Esophagus (tissue), 2 donors: ENCODE data around the gene FHIT. TPM values are rescaled to one million over a fixed set of nuclear protein-coding genes. Genes with fewer than 3 reads are reported as not detected.

Experiments
- H3K27ac ChIP-seq, 2 donors: one replicate each; pipeline ENCODE4 v1.5.1; 2013; ENCODE audit warnings: low read depth in 2 of 2, mild to moderate bottlenecking in 2 of 2, inconsistent platforms in 1 of 2, low read length in 1 of 2, moderate library complexity in 1 of 2
- H3K27me3 ChIP-seq, 2 donors: one replicate each; pipeline ENCODE4 v1.6.1; 2013; ENCODE audit warnings: low read length in 2 of 2, control low read depth in 1 of 2, mild to moderate bottlenecking in 1 of 2; ENCODE audit not compliant: insufficient read depth in 2 of 2, control insufficient read depth in 1 of 2
- H3K36me3 ChIP-seq, 2 donors: one replicate each; pipeline ENCODE4 v1.6.1; 2013; ENCODE audit warnings: low read length in 1 of 2; ENCODE audit not compliant: control insufficient read depth in 2 of 2, insufficient read depth in 2 of 2
- H3K4me1 ChIP-seq, 2 donors: one replicate each; pipeline ENCODE4 v1.6.1; 2013; ENCODE audit warnings: low read length in 1 of 2; ENCODE audit not compliant: control insufficient read depth in 2 of 2, insufficient read depth in 2 of 2
- H3K4me3 ChIP-seq, 2 donors: one replicate each; pipeline ENCODE4 v1.5.1; 2013; ENCODE audit warnings: low read length in 2 of 2, mild to moderate bottlenecking in 2 of 2, low read depth in 1 of 2, moderate library complexity in 1 of 2
- H3K9me3 ChIP-seq, 2 donors: one replicate each; pipeline ENCODE4 v1.6.1; 2013; ENCODE audit warnings: mild to moderate bottlenecking in 2 of 2, low read depth in 1 of 2, low read length in 1 of 2, moderate library complexity in 1 of 2; ENCODE audit not compliant: control insufficient read depth in 2 of 2, insufficient read depth in 1 of 2
- WGBS, 2 donors: extraction: QIAGEN DNeasy Blood & Tissue Kit; methylation state at CpG; one replicate each; pipeline ENCODE4 v1.1.7; 2013; 5-methylcytosine and 5-hydroxymethylcytosine counted together
- polyA plus RNA-seq, 2 donors: library from polyadenylated mRNA; stranded (reverse); fragments of 200-250 nt; gene quantifications; one replicate each; pipeline ENCODE4 v1.2.3, GENCODE V29; 2013
- donor health status: healthy with polysubstance abuse.
- donor health status: Bipolar disorder and iron deficiency.

The FHIT gene
- polyA plus RNA-seq, 2 donors, result 3.4 to 5.0 TPM

DNA sequence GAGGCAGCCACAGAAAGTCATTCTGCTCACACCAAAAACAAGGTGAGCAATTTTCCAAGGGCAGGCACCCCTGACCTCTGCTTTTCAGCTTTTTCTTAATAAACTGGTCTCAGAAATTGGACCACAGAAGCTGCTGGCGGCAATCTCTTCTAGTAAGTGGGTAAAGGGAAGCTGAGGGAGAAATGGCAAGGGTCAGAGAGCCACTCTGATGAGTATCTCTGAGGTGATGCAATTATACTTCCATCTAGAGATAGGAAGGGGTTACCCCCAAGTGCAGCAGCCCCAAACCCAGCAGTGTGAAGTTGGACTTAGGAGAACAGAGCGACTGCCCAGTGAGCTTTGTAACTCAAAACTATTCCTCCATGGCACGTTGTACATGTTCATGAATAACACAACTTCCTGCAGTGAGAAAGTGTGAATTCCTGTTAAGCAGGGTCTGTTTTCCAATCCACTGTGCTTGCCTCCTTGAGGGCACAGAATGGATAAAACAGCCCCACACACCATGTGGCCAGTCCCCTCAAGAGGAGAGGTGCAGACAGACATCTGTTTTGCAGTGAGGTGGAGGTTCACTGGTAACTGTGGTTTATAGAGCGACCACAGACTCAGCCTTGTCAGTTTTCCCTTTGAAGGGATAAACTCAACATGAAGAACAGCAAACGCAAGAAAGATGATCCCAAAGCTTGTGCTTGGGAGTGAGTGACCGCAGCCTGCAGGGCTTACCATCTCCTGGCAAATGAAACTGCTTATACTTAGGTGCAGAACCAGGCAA lies 1518.0 kb downstream of the FHIT start:
- H3K4me3 ChIP-seq, result no peak overlapping the region
- WGBS, 2 donors, result 85 to 90% methylated on average over 6 of the region's 6 CpGs
- no peaks in the 10 kb centered on the region for H3K4me1 ChIP-seq
- no peaks in the 10 kb centered on the region for H3K36me3 ChIP-seq
- no peaks in the 10 kb centered on the region for H3K9me3 ChIP-seq
- H3K27ac ChIP-seq, result no peak overlapping the region
- no peaks in the 10 kb centered on the region for H3K27me3 ChIP-seq

DNA sequence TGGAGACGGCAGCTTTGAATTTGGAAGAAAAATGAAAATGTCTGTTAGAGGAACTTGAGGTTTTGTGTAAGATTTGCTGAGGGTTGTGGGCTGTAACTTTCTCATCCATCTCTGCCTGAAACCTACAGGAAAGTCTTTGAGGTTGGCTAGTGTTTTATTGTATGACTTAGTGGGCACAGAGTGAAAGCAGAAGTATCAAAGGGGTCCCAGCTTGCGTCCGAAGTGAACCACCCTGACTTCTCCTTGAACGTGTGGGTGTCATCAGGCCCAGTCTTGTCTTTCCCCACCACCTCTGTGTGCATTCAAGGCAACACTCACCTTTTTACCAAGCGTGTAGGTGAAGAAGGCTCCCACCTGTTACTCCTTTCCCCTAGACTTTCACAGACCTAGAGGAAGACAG lies 1519.3 kb downstream of the FHIT start:
- H3K9me3 ChIP-seq, result no peaks in the 10 kb centered on the region
- WGBS, 2 donors, result 80 to 84% methylated on average over 5 of the region's 5 CpGs

DNA sequence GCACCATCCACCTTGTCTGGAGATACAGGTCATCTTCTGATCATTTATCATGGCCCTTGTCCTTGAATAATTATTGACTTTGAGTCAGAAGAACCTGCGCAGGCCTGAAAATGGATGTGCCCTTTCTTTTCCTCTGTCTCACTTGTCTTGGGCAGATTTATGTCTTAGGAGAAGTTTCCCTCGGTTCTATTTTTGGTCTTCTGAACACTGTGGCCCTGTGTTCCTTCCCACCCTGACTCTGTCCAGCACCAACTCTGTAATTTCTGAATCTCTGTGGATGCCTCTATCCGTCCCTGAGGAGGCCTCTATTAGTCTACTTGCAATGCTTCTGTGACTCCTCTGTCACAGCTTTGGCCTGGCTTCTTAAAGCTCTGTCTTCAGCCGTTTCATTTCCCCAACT lies 1520.7 kb downstream of the FHIT start:
- Histone ChIP-seq H3K4me1 (no peaks in the 10 kb centered on the region), H3K9me3 (no peaks in the 10 kb centered on the region), H3K36me3 (no peaks in the 10 kb centered on the region), H3K4me3 (no peak overlapping the region), H3K27ac (no peak overlapping the region), H3K27me3 (no peaks in the 10 kb centered on the region)
- 82 to 84% methylated on average over 4 of the region's 4 CpGs for WGBS, 2 donors

More for the DNA sequence above, 1519.3 kb downstream of the FHIT start:
- H3K27ac ChIP-seq, result no peak overlapping the region
- no peaks in the 10 kb centered on the region for H3K4me1 ChIP-seq
- H3K36me3 ChIP-seq, result no peaks in the 10 kb centered on the region
- no peak overlapping the region for H3K4me3 ChIP-seq
- H3K27me3 ChIP-seq, result no peaks in the 10 kb centered on the region

DNA sequence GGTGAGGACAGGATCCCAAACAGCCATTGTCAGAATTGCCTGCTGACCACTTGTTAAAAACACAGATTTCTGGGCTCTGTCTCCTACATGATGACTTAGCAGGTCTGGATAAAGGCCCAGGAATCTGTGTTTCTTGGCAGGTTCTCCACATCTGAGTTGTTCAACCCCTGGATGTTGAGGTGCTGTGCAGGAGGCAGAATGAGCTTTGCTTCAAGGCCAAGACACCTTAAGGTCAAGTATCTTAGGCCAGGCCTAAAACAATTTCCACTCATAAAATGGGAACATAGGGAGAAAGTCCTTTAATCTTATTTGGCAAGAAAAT lies 1522.7 kb downstream of the FHIT start:
- no peaks in the 10 kb centered on the region for H3K4me1 ChIP-seq
- no peak overlapping the region for H3K4me3 ChIP-seq
- H3K36me3 ChIP-seq, result no peaks in the 10 kb centered on the region
- no peaks in the 10 kb centered on the region for H3K27me3 ChIP-seq
- H3K9me3 ChIP-seq, result no peaks in the 10 kb centered on the region
- no peak overlapping the region for H3K27ac ChIP-seq

DNA sequence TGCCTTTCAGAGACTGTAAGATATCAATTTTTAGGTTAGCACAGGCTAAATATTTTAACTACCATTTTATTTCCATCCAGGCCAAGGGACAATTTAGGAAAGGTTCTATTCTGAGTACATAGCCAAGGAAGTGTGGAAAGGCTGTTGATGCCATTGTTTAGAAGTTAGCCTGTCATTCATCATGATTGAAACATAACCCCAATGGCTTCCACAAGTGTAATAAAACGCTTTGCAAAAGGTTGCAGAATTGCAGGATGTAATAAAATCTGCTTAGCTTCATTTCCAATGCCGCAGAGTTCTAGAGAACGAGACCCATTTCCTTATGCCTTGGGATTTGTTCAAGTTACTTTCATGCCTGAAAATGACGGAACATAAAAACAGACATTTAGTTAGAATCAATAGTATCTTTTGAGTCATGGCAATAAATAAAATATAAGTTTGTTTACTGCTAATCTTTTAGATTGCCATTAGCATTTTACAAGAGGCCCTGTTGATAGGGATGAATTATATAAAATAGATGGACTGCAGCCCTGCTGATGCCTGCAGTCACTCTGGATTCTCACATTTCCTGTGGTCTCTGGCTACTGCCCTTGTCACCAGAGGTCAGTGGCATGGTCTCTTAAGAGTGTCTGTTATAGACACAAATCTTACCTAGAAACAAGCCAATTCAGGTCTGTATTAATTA lies 1523.2 kb downstream of the FHIT start:
- 83 to 90% methylated on average over 4 of the region's 4 CpGs for WGBS, 2 donors
- H3K9me3 ChIP-seq, result no peaks in the 10 kb centered on the region
- no peaks in the 10 kb centered on the region for H3K27me3 ChIP-seq
- no peak overlapping the region for H3K4me3 ChIP-seq
- no peaks in the 10 kb centered on the region for H3K36me3 ChIP-seq
- H3K4me1 ChIP-seq, result no peaks in the 10 kb centered on the region
- no peak overlapping the region for H3K27ac ChIP-seq

DNA sequence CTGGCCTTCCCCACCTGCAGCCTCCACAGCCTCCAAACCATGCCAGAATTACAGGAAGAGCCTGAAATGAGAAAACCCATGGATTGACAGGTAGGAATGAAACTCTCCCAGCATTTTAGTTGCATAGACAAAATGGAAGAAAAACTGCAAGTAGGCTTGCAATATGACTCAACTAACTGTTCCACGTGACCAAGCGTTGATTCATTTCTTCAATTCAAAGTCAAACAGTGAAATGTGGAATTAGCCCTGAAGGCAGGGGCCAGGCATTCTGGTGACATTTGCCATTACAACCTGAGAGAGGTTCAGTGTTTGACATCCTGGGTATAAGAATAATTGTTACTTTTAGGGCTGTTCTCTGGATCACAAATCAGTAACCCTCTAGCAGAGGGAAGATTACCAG lies 1525.0 kb downstream of the FHIT start:
- H3K4me3 ChIP-seq, result no peak overlapping the region
- H3K27me3 ChIP-seq, result no peaks in the 10 kb centered on the region
- no peaks in the 10 kb centered on the region for H3K36me3 ChIP-seq
- WGBS, 2 donors, result 71 to 81% methylated on average over 2 of the region's 2 CpGs
- no peak overlapping the region for H3K27ac ChIP-seq
- no peaks in the 10 kb centered on the region for H3K9me3 ChIP-seq
- no peaks in the 10 kb centered on the region for H3K4me1 ChIP-seq

DNA sequence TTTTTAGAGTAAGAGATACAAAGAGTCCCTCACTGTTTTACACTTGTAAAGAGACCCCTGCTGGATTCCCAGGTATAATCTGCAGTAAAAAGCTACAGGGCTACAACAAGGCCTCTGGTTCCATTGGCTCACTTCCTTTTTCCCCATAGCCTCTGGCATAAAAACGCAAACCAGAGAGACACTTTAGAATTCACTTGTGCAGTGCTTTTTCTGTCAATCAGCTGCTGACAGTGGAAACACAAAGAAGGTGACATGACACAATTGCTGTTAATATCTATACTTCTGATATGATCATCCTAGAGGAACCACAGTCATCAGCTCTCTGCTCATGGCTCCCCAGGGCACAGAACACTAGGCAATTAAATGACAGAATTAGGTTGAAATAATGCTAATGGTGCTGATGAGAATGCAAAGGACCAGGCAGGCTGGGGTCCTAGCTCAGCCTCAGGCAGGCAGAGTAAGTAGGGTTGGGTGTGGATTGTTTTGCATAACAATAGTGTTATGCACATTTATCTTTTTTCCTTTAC lies 1533.5 kb downstream of the FHIT start:
- no peak overlapping the region for H3K4me3 ChIP-seq
- no peaks in the 10 kb centered on the region for H3K9me3 ChIP-seq
- WGBS, 2 donors, result 58 to 66% methylated on average over 1 of the region's 1 CpG
- no peaks in the 10 kb centered on the region for H3K4me1 ChIP-seq
- no peak overlapping the region for H3K27ac ChIP-seq
- no peaks in the 10 kb centered on the region for H3K27me3 ChIP-seq
- no peaks in the 10 kb centered on the region for H3K36me3 ChIP-seq

DNA sequence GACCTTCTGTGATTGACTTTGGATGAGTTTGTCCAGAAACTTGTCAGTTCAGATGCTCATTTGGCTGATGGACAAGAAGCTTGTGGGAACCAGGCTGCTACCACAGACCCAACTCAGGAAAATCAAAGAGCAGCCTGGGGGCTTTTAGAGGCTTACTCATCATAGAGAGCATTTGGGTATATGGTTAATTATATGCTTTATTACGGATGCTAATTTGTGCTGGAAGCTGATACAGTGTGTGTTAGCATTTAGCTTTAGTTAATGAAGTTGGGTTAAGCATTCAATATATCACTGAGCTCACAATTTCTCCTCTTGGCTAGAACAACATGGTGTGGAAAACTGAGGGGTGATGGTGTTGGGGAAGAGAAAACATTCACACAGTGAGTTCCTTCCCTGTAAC lies 1537.2 kb downstream of the FHIT start:
- Histone ChIP-seq H3K27me3 (no peaks in the 10 kb centered on the region), H3K27ac (no peak overlapping the region), H3K36me3 (no peaks in the 10 kb centered on the region), H3K4me3 (no peak overlapping the region), H3K4me1 (no peaks in the 10 kb centered on the region), H3K9me3 (no peaks in the 10 kb centered on the region)
- 58 to 81% methylated on average over 1 of the region's 1 CpG for WGBS, 2 donors

DNA sequence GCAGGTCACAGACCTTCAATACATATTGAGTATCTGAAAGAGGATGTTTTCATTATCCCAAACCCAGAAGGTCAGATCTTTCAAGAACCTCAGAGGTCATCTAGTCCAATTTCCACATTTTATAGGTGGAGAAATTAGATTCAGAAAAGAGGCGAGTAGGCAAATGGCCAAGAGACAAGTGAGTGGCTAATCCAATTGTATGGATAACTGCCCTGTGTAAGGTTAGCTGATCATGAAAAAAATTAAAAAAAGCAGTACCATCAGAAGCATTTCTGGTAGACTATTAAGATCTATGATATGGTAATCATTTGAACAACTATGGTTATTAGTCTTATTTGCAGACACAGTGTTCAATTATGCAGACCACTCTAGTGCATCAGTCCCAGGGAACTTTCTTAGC lies 1540.7 kb downstream of the FHIT start:
- Histone ChIP-seq H3K27ac (no peak overlapping the region), H3K4me3 (no peak overlapping the region), H3K4me1 (no peaks in the 10 kb centered on the region), H3K9me3 (no peaks in the 10 kb centered on the region), H3K36me3 (no peaks in the 10 kb centered on the region), H3K27me3 (no peaks in the 10 kb centered on the region)
- 90 to 94% methylated on average over 1 of the region's 1 CpG for WGBS, 2 donors
